ENCODE results near the gene SLCO4C1.

DNA sequence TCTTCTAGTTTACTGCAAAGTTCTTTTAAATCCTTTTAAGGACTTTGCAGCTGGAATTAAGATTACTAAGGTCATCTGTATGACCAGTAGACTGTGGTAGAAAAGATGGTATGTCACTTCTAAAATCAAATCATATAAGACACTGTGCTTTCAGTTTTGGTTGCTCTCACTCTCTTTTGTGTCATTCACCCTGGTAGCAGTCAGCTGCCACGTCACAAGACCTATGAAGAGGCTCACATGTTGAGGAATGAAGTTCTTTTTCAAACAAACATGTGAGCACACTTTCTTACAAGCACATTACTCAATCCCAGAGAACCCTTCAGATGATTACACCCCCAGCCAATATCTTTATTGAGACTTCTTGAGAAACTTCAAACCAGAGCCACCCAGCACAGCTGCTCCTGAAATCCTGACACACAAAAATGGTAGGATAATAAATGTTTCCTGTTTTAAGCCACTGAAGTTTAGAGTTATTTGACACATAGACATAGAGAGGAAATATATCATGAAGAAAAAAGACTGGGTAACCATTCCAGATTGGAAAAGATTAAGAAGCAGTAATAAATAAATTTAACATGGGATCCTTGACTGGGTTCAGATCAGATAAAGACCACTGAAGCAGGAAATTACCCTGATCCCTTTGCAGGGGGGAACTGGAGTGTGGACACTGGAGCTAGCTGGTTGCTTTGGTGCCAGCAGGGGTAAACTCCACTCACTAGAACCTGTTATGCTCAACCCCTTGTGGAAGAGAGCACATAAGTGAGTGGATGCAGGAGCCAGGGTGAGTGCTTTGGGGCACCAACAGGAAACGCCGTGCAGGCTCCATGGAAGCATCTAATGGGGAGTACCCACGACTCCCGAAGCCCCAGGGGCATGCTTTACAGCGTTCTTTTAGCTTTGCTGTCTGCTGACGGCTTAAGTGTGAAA is 64.1 kb downstream of the SLCO4C1 start:
- TF ChIP-seq CTCF (IDR thresholded peaks at IDR 0.05; ENCODE audit: insufficient read depth, low read depth, low read length) (no peak), EZH2 (IDR thresholded peaks at IDR 0.05; ENCODE audit: insufficient read depth, low read length) (no peak)

Data from astrocyte (in vitro differentiated cells and primary cell).